NCI-H2029 (cell line): ENCODE results near the gene TLE6.
"Not testable (repeated sequence)": the region's sequence is repeated elsewhere in the genome, so short reads cannot be mapped to it uniquely, and the experiment has no call there.

Experiments used
- DNase-seq: peaks from one replicate; lab custom pipeline; 2025; lab: John Stamatoyannopoulos, UW

Gene TLE6

GRCh38 chr19:2977001-2977745 lies at the start of gene TLE6:
TSS of gene TLE6 (plus strand) at chr19:2977564. CDS start at chr19:2978234, 670 bp downstream.
- DNase-seq: peak; percentile 96

GRCh38 chr19:2933490-2933910 lies 43.9 kb upstream of the TLE6 start:
- DNase-seq: no peak

DNA sequence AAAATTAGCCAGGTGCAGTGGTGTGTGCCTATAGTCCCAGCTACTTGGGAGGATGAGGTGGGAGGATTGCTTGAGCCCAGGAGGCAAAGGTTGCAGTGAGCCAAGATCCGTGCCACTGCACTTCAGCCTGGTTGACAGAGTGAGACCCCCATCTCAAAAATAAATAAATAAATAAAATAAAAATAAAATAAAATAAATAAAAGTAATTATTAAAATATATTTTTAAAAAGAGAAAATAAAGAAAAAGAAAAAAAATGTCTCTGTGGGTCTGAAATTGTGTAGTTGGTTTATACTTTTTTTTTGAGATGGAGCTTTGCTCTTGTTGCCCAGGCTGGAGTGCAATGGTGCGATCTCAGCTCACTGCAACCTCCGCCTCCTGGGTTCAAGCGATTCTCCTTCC lies 41.5 kb upstream of the TLE6 start:
- not testable (repeated sequence) for DNase-seq

DNA sequence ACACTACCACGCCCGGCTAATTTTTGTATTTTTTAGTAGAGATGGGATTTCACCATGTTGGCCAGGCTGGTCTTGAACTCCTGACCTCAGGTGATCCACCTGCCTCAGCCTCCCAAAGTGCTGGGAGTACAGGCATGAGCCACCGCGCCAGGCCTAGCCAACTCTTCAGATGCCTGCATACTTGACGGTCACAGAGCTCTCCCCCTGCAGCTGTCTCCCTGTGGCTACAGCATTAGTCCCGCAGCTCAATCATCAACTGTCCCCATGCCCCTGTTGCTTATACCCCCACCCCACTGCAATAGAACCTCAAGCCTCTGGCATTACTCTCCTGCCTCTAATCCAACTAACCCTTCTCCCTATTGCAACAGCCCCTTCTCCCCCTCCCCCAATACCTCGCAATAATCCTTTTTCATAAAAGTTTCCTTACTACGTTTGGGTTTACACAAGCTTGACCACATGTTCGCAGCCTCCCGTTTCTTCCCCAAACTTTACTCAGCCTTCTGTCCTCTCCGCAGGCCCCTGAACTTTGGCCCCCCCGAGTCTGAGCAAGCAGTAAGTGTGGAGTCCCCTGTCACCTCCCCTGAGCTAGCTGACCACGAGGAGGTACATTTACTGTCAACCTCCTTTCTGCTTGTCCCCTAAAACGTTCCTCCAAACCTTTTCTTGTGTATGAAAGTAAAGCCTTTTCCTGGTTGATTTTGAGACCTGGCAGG lies 34.3 kb upstream of the TLE6 start:
- DNase-seq: no peak

- no peak for DNase-seq
Observed at GRCh38 chr19:2944403-2944774, 33.0 kb upstream of the TLE6 start.

DNA sequence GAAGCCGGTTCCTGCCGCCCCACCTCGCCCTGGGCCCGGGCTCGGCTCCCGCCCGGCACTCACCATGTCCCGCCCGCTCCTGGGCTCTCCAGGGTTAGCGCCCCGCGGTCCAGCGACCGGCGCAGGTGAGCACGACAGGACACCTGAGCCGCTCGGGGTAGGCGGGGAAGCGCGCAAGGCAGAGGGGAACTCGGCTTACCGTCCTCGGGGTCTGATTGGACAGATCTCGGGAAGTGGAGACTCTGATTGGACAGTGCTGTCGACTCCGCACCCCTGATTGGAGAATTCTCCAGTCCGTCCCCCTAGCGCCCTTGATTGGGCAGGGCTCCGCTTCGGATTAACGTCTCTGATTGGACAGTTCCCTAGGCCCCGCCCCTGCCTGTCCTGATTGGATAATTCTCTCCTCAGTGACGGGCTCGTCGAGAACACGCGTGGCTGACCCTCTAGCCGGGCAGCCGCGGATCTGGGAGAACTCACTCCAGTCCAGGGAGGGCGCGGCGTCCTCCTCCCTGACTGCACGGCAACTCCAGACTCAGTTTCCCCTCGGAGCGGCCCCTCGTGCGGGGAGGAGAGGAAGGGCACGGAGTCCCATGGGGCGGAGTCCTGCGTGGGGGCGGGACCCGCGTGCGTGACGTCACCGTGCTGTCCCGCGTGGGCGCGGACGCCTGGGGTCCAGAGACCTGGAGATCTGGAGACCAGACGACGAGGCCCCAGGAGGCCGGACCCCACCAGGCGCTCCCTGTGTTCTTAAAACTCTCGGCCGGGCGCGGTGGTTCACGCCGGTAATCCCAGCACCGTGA lies 32.4 kb upstream of the TLE6 start, which contains the start of gene ZNF77:
TSS of gene ZNF77 (minus strand) at position 197 of the 800 bp plus-strand sequence. CDS start at position 66, 131 bp downstream.
- peak; percentile 99 for DNase-seq

- DNase-seq: no peak
Observed at GRCh38 chr19:2945575-2946184, 31.7 kb upstream of the TLE6 start.

GRCh38 chr19:2949939-2950285 lies 27.5 kb upstream of the TLE6 start:
- no peak for DNase-seq

- DNase-seq: peak; percentile 99
Observed at GRCh38 chr19:2950286-2951124, 26.9 kb upstream of the TLE6 start.

DNA sequence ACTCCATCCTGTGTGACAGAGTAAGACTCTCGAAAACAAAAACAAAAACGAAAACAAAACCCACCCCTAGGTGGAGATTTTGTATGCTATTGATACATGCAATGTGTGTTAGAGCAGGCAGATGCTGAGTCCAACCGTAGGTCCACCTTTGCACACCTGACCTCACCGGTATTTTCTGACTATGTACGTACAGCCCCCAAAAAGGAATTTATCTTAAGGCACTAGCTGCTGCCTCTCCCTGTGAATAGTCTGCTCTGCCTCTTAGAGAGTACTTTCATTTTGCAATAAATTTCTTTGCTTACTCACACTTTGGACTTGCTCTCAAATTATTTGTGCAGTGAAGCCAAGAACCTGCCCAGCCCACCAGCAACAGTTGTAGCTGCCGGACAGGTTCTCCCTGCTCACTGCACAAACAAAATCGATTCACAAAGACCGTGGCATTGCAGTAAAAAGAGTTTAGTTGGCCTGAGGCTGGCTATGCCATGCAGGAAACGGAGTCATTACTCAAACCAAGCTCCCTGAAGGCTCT lies 24.3 kb upstream of the TLE6 start:
- peak; percentile 13 for DNase-seq

GRCh38 chr19:2957160-2957559 lies 20.2 kb upstream of the TLE6 start:
- no peak for DNase-seq

GRCh38 chr19:2960120-2960519 lies 17.2 kb upstream of the TLE6 start:
- no peak for DNase-seq

DNA sequence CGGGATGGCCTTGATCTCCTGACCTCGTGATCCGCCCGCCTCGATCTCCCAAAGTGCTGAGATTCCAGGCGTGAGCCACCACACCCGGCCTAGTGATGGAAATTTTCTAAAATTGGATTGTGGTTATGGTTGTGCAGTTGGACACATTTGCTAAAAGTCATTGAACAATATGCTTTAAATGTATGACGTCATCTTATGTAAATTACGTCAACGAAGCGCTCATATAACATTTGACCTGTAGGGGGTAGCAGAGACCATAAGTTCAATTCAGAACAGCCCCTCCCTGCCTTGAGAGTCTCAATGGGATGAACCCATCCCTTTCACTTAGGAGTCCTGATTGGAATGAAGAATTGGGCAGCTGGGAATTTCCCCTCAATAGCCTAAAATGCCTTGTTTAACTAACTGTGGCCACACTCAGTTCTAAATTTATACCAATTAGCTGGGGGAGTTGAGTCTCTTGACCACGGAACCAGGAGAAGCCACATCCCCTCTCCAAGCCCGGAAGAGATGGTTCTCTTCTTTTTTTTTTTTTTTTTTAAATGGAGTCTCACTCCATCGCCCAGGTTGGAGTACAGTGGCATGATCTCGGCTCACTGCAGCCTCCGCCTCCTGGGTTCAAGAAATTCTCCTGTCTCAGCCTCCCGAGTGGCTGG lies 15.2 kb upstream of the TLE6 start:
- peak; percentile 66 for DNase-seq

GRCh38 chr19:2963122-2963521 lies 14.2 kb upstream of the TLE6 start:
- no peak for DNase-seq

DNA sequence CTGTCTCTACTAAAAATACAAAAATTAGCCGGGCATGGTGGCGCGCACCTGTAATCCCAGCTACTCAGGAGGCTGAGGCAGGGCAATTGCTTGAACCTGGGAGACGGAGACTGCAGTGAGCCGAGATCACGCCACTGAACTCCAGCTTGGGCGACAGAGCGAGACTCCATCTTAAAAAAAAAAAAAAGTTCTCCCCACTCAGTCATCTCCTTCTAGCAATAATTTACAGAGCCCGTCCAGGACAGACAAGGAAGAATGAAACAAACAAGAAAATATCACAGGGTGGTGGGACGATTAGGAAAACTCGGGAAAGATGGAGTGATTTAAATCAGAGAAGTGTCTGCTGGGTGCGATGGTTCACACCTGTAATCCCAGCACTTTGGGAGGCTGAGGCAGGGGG lies 13.7 kb upstream of the TLE6 start:
- not testable (repeated sequence) for DNase-seq

DNA sequence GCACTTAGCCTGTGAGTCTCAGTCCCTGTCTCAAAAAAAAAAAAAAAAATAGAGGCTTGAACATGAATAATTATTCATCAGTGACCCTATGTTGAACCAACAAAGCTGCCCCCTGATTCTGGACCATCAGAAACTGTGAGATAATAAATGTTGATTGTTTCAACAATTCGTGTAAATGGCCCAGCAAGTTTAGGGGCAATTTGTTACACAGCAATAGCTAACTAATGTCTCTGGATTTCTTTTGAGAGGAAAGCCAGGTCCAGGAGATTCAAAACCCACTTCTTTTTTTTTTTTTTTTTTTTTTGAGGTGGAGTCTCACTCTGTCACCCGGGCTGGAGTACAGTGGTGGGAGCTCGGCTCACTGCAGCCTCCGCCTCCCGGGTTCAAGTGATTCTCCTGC lies 12.5 kb upstream of the TLE6 start:
- DNase-seq: no peak

- DNase-seq: no peak
Observed at GRCh38 chr19:2967972-2968371, 9.4 kb upstream of the TLE6 start.

- DNase-seq: peak; percentile 97
Observed at GRCh38 chr19:2969104-2969504, 8.3 kb upstream of the TLE6 start.

DNA sequence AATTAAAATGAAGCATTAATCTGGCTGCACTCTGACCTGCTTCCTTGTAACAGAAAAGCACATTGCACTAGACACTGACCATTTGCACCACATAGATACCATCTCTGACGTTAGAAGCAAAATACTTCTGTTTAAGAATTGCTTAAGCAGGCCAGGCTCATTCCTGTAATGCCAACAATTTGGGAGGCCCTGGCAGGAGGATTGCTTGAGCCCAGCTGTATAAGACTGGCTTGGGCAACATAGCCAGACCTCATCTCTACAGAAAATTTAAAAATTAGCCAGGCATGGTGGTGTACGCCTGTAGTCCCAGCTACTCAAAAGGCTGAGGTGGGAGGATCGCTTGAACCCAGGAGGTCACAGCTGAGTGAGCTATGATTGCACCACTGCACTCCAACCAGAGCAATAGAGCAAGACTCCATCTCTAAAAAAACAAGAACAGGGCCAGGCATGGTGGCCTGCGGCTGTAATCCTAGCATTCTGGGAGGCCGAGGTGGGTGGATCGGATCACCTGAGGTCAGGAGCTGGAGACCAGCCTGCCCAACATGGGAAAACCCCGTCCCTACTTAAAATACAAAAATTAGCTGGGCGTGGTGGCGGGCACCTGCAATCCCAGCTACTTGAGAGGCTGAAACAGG lies 7.0 kb upstream of the TLE6 start:
- peak; percentile 72 for DNase-seq

GRCh38 chr19:2973229-2973628 lies 4.1 kb upstream of the TLE6 start:
- no peak for DNase-seq
